HK-2 (cell line): ENCODE data around the gene HMG20A.
A peak's percentile ranks its signal among the peaks of the same experiment; 100 is the strongest.
"Not testable (repeated sequence)": the region's sequence is repeated elsewhere in the genome, so short reads cannot be mapped to it uniquely, and the experiment has no call there.

Experiments used
- DNase-seq: peaks from one replicate; pipeline ENCODE4 v3.0.0-alpha.2; 2018; ENCODE audit not compliant: unreplicated experiment

The HMG20A gene

GRCh38 chr15:77420610-77421369 is at the start of gene HMG20A:
HMG20A (plus strand) TSS chr15:77420888; CDS start chr15:77458408, 37,520 bp downstream.
- peak; percentile 38 for DNase-seq

GRCh38 chr15:77371850-77372563 is 48.7 kb upstream of the HMG20A start:
- no peak for DNase-seq

GRCh38 chr15:77373441-77373840 is 47.2 kb upstream of the HMG20A start:
- no peak for DNase-seq

- no peak for DNase-seq
Observed at GRCh38 chr15:77375133-77375532, 45.6 kb upstream of the HMG20A start.

DNA sequence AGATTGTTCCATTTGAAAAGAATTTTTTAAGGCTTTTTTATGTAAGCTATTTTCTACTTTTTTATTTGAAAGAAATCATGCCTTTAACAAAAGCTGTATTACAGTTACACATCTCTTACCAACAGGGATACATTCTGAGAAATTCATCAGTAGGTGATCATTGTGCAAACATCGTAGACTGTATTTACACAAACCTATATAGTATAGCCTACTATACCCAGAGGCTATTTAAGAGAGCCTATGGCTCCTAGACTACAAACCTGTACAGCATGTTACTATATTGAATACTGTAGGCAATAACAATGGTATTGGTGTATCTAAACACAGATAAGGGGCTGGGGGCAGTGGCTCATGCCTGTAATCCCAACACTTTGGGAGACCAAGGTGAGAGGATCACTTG is 43.9 kb upstream of the HMG20A start:
- no peak for DNase-seq

DNA sequence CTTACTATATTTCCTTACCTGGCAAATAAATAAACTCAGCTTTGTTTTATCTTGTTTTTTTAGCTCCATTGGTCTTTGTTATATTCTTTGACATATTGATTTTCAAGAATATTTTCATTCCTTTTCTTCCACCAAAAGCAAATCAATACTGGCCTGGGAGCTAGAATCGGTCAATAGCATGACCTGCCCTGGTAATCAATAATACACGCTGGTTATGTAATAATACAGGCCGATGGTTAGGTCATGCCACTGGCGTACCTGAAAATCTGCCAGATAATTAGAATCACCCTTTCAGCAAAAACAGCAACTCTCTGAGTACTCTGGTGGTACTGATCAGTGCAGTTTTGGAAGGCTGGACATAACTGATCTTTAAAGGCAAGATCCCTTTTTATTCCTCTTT is 40.7 kb upstream of the HMG20A start:
- DNase-seq, result no peak

DNA sequence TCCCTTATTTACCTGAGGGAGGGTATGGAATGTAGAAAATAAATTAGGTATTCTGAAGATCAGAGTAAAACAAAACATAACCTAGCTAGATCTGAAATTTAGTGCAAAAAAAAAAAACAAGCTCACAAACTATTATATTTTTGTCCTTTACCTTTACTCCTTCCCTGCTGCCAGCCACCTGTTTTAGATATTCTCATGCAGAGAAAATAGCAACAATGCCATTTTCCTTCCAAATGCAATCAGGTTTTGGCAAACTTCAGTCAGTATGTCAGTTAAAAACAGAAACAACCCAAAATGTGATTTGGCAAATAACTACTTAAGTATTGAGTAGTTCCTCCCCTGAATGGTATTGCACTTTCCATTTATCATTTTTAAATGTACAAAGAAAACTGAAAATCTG is 36.6 kb upstream of the HMG20A start:
- DNase-seq, result no peak

GRCh38 chr15:77384589-77385359 is 35.9 kb upstream of the HMG20A start:
- no peak for DNase-seq

GRCh38 chr15:77386626-77387025 is 34.1 kb upstream of the HMG20A start:
- no peak for DNase-seq

GRCh38 chr15:77387365-77388105 is 33.2 kb upstream of the HMG20A start:
- no peak for DNase-seq

GRCh38 chr15:77391372-77391951 is 29.2 kb upstream of the HMG20A start:
- no peak for DNase-seq

DNA sequence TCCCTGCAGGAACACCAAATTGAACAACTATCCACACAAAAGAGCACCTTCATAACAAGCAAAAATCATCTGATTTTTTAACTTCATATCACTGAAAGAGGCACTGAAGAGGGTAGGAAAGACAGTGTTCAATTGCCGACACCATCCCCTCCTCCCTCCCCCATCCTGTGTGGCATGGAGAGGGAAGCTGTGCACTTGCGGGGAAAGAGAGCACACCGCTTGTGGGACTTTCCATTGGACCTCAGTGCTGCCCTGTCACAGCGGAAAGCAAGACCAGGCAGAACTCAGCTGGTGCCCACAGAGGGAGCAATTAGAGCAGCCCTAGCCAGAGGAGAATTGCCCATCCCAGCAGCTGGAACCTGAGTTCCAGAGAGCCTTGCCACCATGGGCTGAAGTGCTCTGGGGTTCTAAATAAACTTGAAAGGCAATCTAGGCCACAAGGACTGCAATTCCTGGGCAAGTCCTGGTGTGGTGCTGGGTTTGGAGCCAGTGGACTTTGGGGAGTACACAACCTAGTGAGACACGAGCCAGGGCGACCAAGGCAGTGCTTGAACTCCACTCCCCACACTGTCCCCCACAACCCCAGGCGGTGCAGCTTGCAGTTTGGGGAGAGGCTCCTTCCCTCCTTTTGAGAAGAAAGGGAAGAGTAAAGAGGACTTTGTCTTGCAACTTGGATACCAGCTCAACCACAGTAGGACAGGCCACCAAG is 27.8 kb upstream of the HMG20A start:
- no peak for DNase-seq

GRCh38 chr15:77393471-77393840 is 27.2 kb upstream of the HMG20A start:
- DNase-seq, result no peak

DNA sequence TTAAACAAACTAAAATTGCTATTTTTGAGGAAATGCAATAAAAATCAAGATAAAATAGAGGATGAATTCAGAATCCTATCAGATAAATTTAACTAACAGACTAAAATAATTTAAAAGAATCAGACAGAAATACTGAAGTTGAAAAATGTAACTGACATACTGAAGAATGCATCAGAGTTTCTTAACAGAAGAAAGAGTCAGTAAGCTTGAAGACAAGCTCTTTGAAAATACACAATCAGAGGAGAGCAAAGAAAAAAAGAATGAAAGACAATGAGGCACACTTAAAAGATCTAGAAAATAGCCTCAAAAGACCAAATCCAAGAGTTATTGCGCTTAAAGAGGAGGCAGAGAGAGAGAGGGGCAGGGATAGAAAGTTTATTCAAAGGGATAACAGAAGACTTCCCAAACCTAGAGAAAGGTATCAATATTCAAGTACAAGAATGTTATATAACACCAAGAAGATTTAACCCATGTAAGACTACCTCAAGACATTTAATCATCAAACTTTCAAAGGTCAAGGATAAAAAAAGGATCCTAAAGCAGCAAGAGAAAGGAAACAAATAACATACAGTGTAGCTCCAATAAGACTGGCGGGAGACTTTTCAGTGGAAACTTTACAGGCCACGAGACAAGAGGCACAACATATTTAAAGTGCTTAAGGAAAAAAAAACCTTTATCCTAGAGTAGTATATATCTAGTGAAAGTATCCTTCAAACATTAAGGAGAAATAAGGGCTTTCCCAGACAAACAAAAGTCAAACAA is 25.5 kb upstream of the HMG20A start:
- DNase-seq, result no peak

- DNase-seq, result no peak
Observed at GRCh38 chr15:77396692-77397091, 24.0 kb upstream of the HMG20A start.

DNA sequence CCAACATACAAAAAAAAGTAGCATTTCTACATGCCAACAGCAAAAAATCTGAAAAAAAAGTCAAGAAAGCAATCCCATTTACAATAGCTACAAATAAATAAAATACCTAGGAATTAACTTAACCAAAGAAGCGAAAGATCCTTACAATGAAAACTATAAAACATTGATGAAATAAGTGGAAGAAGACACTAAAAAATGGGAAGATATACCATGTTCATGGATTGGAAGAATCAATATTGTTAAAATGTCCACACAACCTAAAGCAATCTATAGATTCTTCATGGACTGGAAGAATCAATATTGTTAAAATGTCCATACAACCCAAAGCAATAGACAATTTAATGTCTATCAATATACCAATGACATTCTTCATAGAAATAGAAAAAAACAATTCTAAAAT is 21.8 kb upstream of the HMG20A start:
- no peak for DNase-seq

DNA sequence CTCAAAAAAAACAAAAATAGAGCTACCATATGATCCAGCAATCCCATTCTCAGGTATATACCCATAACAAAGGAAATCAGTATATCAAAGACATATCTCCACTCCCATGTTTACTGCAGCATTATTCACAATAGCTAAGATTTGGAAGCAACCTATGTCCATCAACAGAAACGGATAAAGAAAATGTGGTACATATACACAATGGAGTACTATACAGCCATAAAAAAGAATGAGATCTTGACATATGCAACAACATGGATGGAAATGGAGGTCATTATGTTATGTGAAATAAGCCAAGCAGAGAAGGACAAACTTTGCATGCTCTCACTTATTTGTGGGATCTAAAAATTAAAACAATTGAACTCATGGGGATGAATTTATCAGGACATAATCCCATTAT is 20.4 kb upstream of the HMG20A start:
- no peak for DNase-seq

GRCh38 chr15:77402740-77403379 is 17.8 kb upstream of the HMG20A start:
- DNase-seq, result no peak

- not testable (repeated sequence) for DNase-seq
Observed at GRCh38 chr15:77406173-77406759, 14.4 kb upstream of the HMG20A start.
